SK-N-SH (cell line): ENCODE results near the gene DDA1. TPM values are rescaled to one million over a fixed set of nuclear protein-coding genes. Genes with fewer than 3 reads are reported as not detected.
"Not testable (repeated sequence)": the region's sequence is repeated elsewhere in the genome, so short reads cannot be mapped to it uniquely, and the experiment has no call there.

ENCODE experiments used
- CTCF ChIA-PET: fragments of 300-600, 350-600 bp; formaldehyde crosslinking; extraction: SDS; loops from one replicate; lab custom pipeline; 2021; lab: Yijun Ruan, JAX
- POLR2A ChIA-PET: fragments of 350-600 bp; sonication (Branson Sonifier 250); formaldehyde crosslinking; extraction: SDS; loops from one replicate; lab custom pipeline; 2020; ENCODE audit warnings: antibody characterized with exemption, inconsistent platforms; lab: Yijun Ruan, JAX
- DNase-seq: peaks from one replicate; pipeline ENCODE4 v3.0.0; 2012
- H2AFZ ChIP-seq: fragments of 200-600 bp; sonication (generic); 2 replicates; pipeline ENCODE4 v1.8.1; 2016; ENCODE audit warnings: antibody characterized with exemption, mild to moderate bottlenecking, low read depth
- H3F3A ChIP-seq: fragments of 200-600 bp; sonication (generic); replicated peaks from 2 replicates; pipeline ENCODE3; 2016; ENCODE audit warnings: antibody characterized with exemption, mild to moderate bottlenecking; ENCODE audit not compliant: insufficient read depth
- H3K27ac ChIP-seq, 2 experiments: fragments of 200-500 bp in 1 of 2; fragments of 200-600 bp in 1 of 2; sonication (Bioruptor generic) in 1 of 2; sonication (generic), shearing (Covaris generic) in 1 of 2; 2 replicates each; pipeline versions ENCODE4 v1.5.1 to v1.6.1; 2014 to 2016; ENCODE audit warnings: low read depth in 2 of 2, inconsistent platforms in 1 of 2, low read length in 1 of 2, mild to moderate bottlenecking in 1 of 2, mixed read lengths in 1 of 2
- H3K27me3 ChIP-seq: fragments of 200-600 bp; sonication (generic), shearing (Covaris generic); 2 replicates; pipeline ENCODE4 v1.6.1; 2016; ENCODE audit warnings: mixed run types; ENCODE audit not compliant: insufficient read depth
- H3K36me3 ChIP-seq, 2 experiments: fragments of 200-500 bp in 1 of 2; fragments of 200-600 bp in 1 of 2; sonication (Bioruptor generic) in 1 of 2; sonication (generic) in 1 of 2; replicated peaks in 1 of 2; 2 replicates each; pipeline versions ENCODE3 to v1.5.1; 2014 to 2016; ENCODE audit warnings: low read length in 1 of 2, mild to moderate bottlenecking in 1 of 2; ENCODE audit not compliant: insufficient read depth in 2 of 2, control insufficient read depth in 1 of 2
- H3K4me1 ChIP-seq, 2 experiments: fragments of 200-500 bp in 1 of 2; fragments of 200-600 bp in 1 of 2; sonication (Bioruptor generic) in 1 of 2; sonication (generic), shearing (Covaris generic) in 1 of 2; 2 replicates each; pipeline versions ENCODE4 v1.5.1 to v1.6.1; 2014 to 2016; ENCODE audit warnings: low read depth in 1 of 2, low read length in 1 of 2, mixed run types in 1 of 2; ENCODE audit not compliant: insufficient read depth in 2 of 2, control insufficient read depth in 1 of 2
- H3K4me2 ChIP-seq: fragments of 200-600 bp; sonication (generic), shearing (Covaris generic); 2 replicates; pipeline ENCODE4 v1.6.1; 2017; ENCODE audit warnings: mixed run types
- H3K4me3 ChIP-seq, 2 experiments: fragments of 200-500 bp in 1 of 2; fragments of 200-600 bp in 1 of 2; sonication (Bioruptor generic) in 1 of 2; sonication (generic), shearing (Covaris generic) in 1 of 2; 2 replicates each; pipeline versions ENCODE4 v1.5.1 to v1.8.1; 2014 to 2016; ENCODE audit warnings: low read depth in 2 of 2, inconsistent platforms in 1 of 2, low read length in 1 of 2, mild to moderate bottlenecking in 1 of 2, mixed read lengths in 1 of 2, moderate library complexity in 1 of 2
- H3K79me2 ChIP-seq: fragments of 200-600 bp; sonication (generic); 2 replicates; pipeline ENCODE4 v1.8.1; 2017; ENCODE audit warnings: mild to moderate bottlenecking; ENCODE audit not compliant: insufficient read depth
- H3K9ac ChIP-seq: fragments of 200-600 bp; sonication (generic); 2 replicates; pipeline ENCODE4 v1.6.1; 2017; ENCODE audit warnings: mixed run types
- H3K9me2 ChIP-seq: fragments of 200-600 bp; sonication (generic); 2 replicates; pipeline ENCODE4 v1.6.1; 2017; ENCODE audit warnings: mixed run types
- H3K9me3 ChIP-seq: fragments of 200-600 bp; sonication (generic); 2 replicates; pipeline ENCODE4 v1.6.1; 2017; ENCODE audit warnings: mixed run types, mild to moderate bottlenecking, moderate library complexity
- H4K20me1 ChIP-seq: fragments of 200-600 bp; sonication (generic); 2 replicates; pipeline ENCODE4 v1.6.1; 2017; ENCODE audit warnings: mild to moderate bottlenecking, mixed run types; ENCODE audit not compliant: insufficient read depth
- CHD2 ChIP-seq: fragments of 150-350 bp; IDR thresholded peaks from 2 replicates; pipeline ENCODE4 v1.6.1; 2018; ENCODE audit warnings: low read length; ENCODE audit not compliant: partially characterized antibody
- FOXJ3 ChIP-seq: sonication (generic); formaldehyde crosslinking; IDR thresholded peaks from 2 replicates; pipeline ENCODE4 v1.5.1; 2020; ENCODE audit warnings: mild to moderate bottlenecking, missing genetic modification reagents
- FOXM1 ChIP-seq: IDR thresholded peaks from 2 replicates; pipeline ENCODE4 v1.4.0; 2012; ENCODE audit warnings: low read depth, mild to moderate bottlenecking
- GATA2 ChIP-seq: sonication (generic); formaldehyde crosslinking; IDR thresholded peaks from 2 replicates; pipeline ENCODE4 v1.5.0; 2020; ENCODE audit warnings: mild to moderate bottlenecking, missing genetic modification reagents
- MAX ChIP-seq: IDR thresholded peaks from 2 replicates; pipeline ENCODE4 v1.4.0; 2012; ENCODE audit warnings: low read depth
- NFIC ChIP-seq: IDR thresholded peaks from 2 replicates; pipeline ENCODE4 v1.4.0; 2012; ENCODE audit warnings: borderline replicate concordance
- POLR2AphosphoS5 ChIP-seq: IDR thresholded peaks from 2 replicates; pipeline ENCODE4 v1.6.1; 2012; ENCODE audit warnings: low read depth, low read length
- REST ChIP-seq: IDR thresholded peaks from 2 replicates; pipeline ENCODE4 v1.6.1; 2012; ENCODE audit warnings: mild to moderate bottlenecking, low read depth, low read length, moderate library complexity
- RFX5 ChIP-seq: IDR thresholded peaks from 2 replicates; pipeline ENCODE4 v1.6.1; 2012; ENCODE audit warnings: mild to moderate bottlenecking, improper control_type of control experiment, low read length
- RXRA ChIP-seq: IDR thresholded peaks from 2 replicates; pipeline ENCODE4 v1.4.0; 2012; ENCODE audit warnings: low read depth, mild to moderate bottlenecking, borderline replicate concordance
- SIN3A ChIP-seq: IDR thresholded peaks from 2 replicates; pipeline ENCODE4 v1.6.1; 2012; ENCODE audit warnings: low read depth, mild to moderate bottlenecking, low read length, moderate library complexity, borderline replicate concordance
- SMC3 ChIP-seq: IDR thresholded peaks from 2 replicates; pipeline ENCODE4 v1.6.1; 2012; ENCODE audit warnings: low read depth, low read length, improper control_type of control experiment
- TCF12 ChIP-seq: IDR thresholded peaks from 2 replicates; pipeline ENCODE4 v1.4.0; 2012
- TEAD4 ChIP-seq: IDR thresholded peaks from 2 replicates; pipeline ENCODE4 v1.4.0; 2012; ENCODE audit warnings: mild to moderate bottlenecking, borderline replicate concordance; ENCODE audit not compliant: insufficient read depth
- USF1 ChIP-seq: IDR thresholded peaks from 2 replicates; pipeline ENCODE4 v1.4.0; 2012; ENCODE audit warnings: low read depth, borderline replicate concordance
- ZBTB33 ChIP-seq: IDR thresholded peaks from 2 replicates; pipeline ENCODE4 v1.4.0; 2012; ENCODE audit warnings: low read depth, borderline replicate concordance
- WGBS: methylation state at CpG from one replicate; pipeline ENCODE4 v1.1.6; 2017; ENCODE audit warnings: low lambda C conversion rate; 5-methylcytosine and 5-hydroxymethylcytosine counted together
- polyA plus RNA-seq, 3 experiments: library from polyadenylated mRNA; depleted of rRNA; stranded (reverse); fragments of >200 nt; gene quantifications; 2 replicates each; pipeline ENCODE4 v1.2.3, GENCODE V29; 2012

Gene DDA1
- polyA plus RNA-seq, 1 of the 3 experiments (the other 2 are of a cell fraction) = 135 TPM

- peak; percentile 57; the same call in 1 of the 2 replicates for TF ChIP-seq REST
- TF ChIP-seq FOXM1 = peak; percentile 56; the same call in 1 of the 2 replicates
- no peak for TF ChIP-seq USF1
- no peak for TF ChIP-seq ZBTB33
- TF ChIP-seq FOXJ3 (CRISPR knock-in tag) = no peak; the same call in 1 of the 2 replicates
- no peak for TF ChIP-seq SMC3
- TF ChIP-seq MAX = peak; percentile 66
Observed at GRCh38 chr19:17266975-17267788, 42.2 kb upstream of the DDA1 start, which contains the start of gene BABAM1 (continued).

GRCh38 chr19:17268754-17269153, 40.6 kb upstream of the DDA1 start:
- H3K9me2 ChIP-seq = no peaks in the 10 kb centered on the region
- H2AFZ ChIP-seq = no peak overlapping the region
- H3K36me3 ChIP-seq = peaks cover 8 to 12% of the 10 kb centered on the region in 2 experiments
- H3K4me1 ChIP-seq = peaks cover 0 to 6% of the 10 kb centered on the region in 2 experiments; a peak in 1 of 4 replicates
- ChIA-PET POLR2A (no interaction called here), CTCF (interaction anchor here (1.1 kb wide), 1 partner anchor 13 kb away, joined by 4 read pairs; no protein-coding TSS in a partner anchor)
- DNase-seq = no peak
- H3F3A ChIP-seq = peaks cover 11% of the 10 kb centered on the region
- peak overlapping the region in 1 of 2 experiments; percentile 77; a peak in 2 of 4 replicates for H3K27ac ChIP-seq
- no peaks in the 10 kb centered on the region for H3K9me3 ChIP-seq
- H3K27me3 ChIP-seq = no peaks in the 10 kb centered on the region
- peak overlapping the region in 1 of 2 experiments; percentile 98; a peak in 1 of 4 replicates for H3K4me3 ChIP-seq
- H3K9ac ChIP-seq = peak overlapping the region; percentile 83; the same call in 1 of the 2 replicates
- H4K20me1 ChIP-seq = no peaks in the 10 kb centered on the region
- peaks cover 31% of the 10 kb centered on the region; the same call in 1 of the 2 replicates for H3K79me2 ChIP-seq
- TF ChIP-seq POLR2AphosphoS5 = no peak
- TF ChIP-seq TEAD4 = no peak
- no peak for TF ChIP-seq SIN3A
- TF ChIP-seq RXRA = no peak
- TF ChIP-seq NFIC = no peak
- no peak for TF ChIP-seq GATA2
- no peak for TF ChIP-seq RFX5
- TF ChIP-seq TCF12 = no peak
- no peak for TF ChIP-seq CHD2
- TF ChIP-seq USF1 = no peak
- 84% methylated on average over 13 of the region's 13 CpGs for WGBS
- peak overlapping the region; percentile 97; the same call in 1 of the 2 replicates for H3K4me2 ChIP-seq

- H3K4me2 ChIP-seq, H2AFZ ChIP-seq, H4K20me1 ChIP-seq, H3K4me1 ChIP-seq, H3K27ac ChIP-seq, H3K9me3 ChIP-seq, CTCF ChIA-PET, POLR2A ChIA-PET, H3K9me2 ChIP-seq, H3K4me3 ChIP-seq, H3K27me3 ChIP-seq, H3K9ac ChIP-seq, H3K79me2 ChIP-seq, DNase-seq: not testable (repeated sequence)
- WGBS = 94% methylated on average over 1 of the region's 3 CpGs
- Histone ChIP-seq H3F3A (peaks cover 13% of the 10 kb centered on the region), H3K36me3 (peaks cover 24 to 27% of the 10 kb centered on the region in 2 experiments)
Observed at GRCh38 chr19:17274892-17275291, 34.5 kb upstream of the DDA1 start.
